ENCODE measurements around the gene LCN6.

DNA sequence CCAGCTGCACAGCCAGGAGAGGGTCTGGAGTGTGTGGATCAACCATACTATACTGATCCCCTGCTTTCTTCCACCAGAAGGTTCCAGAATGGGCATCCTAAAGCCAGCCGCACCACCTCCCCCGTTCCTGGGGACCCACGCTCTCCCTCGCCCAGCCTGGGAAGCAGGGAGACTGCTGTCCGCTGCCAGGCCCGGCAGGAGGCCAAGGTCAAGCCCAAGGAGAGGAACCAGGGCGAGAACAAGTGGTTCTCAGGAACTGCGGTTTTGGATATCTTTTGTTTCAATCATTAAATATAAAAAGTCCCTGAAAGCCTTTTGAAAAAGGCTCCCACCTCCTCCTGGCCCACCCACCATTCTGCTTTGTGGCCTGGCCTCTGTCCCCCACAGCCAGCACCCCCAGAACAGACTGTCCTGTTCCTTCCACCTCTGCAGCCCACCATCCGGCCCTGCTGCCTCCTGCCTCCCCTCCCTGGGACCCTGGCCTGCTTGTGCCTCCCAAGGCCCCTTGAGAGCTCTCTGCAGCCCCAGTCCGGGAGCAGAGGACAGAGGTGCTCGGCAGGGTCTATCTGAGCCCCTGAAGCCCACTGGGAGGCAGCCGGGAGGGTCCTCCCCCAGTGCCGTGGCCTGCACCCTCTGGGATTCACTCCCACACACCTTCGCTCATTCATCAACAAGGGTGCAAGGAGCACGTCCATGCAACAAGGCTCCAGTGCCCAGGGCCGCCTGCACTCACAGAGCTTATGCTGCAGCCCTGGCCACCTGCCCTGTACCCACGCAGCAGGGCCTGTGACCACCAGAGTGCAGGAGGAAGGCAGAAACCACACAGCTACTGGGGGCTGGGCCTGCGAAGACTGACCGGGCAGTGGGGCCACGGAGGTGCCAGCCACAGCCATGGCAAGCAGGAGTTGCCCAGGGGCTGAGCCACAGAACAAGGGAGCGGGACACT, 614 bp upstream of the LCN6 start:
- TF ChIP-seq EZH2phosphoT487 (IDR thresholded peaks at IDR 0.05; ENCODE audit: borderline replicate concordance), result no peak
- TF ChIP-seq, protein P1, sequence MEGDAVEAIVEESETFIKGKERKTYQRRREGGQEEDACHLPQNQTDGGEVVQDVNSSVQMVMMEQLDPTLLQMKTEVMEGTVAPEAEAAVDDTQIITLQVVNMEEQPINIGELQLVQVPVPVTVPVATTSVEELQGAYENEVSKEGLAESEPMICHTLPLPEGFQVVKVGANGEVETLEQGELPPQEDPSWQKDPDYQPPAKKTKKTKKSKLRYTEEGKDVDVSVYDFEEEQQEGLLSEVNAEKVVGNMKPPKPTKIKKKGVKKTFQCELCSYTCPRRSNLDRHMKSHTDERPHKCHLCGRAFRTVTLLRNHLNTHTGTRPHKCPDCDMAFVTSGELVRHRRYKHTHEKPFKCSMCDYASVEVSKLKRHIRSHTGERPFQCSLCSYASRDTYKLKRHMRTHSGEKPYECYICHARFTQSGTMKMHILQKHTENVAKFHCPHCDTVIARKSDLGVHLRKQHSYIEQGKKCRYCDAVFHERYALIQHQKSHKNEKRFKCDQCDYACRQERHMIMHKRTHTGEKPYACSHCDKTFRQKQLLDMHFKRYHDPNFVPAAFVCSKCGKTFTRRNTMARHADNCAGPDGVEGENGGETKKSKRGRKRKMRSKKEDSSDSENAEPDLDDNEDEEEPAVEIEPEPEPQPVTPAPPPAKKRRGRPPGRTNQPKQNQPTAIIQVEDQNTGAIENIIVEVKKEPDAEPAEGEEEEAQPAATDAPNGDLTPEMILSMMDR (conservative IDR thresholded peaks at IDR 0.05; ENCODE audit: low read length), result no peak

Measured in Loucy (cell line).